ENCODE measurements around the gene PDCD2L. TPM values are rescaled to one million over a fixed set of nuclear protein-coding genes. Genes with fewer than 3 reads are reported as not detected.
"Not testable (repeated sequence)": the region's sequence is repeated elsewhere in the genome, so short reads cannot be mapped to it uniquely, and the experiment has no call there.

The PDCD2L gene
- polyA plus RNA-seq, 4 donors, result 12.3 to 15.3 (median 14.9) TPM

GRCh38 chr19:34409189-34410164, 5.3 kb downstream of the PDCD2L start:
- no peak for DNase-seq (ENCODE audit: low read depth in 4 of 4, low spot score in 3 of 4)

- no peak for DNase-seq (ENCODE audit: low read depth in 4 of 4, low spot score in 3 of 4)
Measured at GRCh38 chr19:34411216-34411615, 7.0 kb downstream of the PDCD2L start.

GRCh38 chr19:34416021-34416545, 11.9 kb downstream of the PDCD2L start:
- no peak for DNase-seq (ENCODE audit: low read depth in 4 of 4, low spot score in 3 of 4)

- no peak for DNase-seq (ENCODE audit: low read depth in 4 of 4, low spot score in 3 of 4)
Measured at GRCh38 chr19:34418300-34418699, 14.1 kb downstream of the PDCD2L start.

- no peak for DNase-seq (ENCODE audit: low read depth in 4 of 4, low spot score in 3 of 4)
Measured at GRCh38 chr19:34426096-34426661, 22.0 kb downstream of the PDCD2L start.

GRCh38 chr19:34428549-34429285, 24.5 kb downstream of the PDCD2L start:
- DNase-seq (ENCODE audit: low read depth in 4 of 4, low spot score in 3 of 4), result peak in 2 of 4 donors; percentile 2 to 6

GRCh38 chr19:34429553-34429952, 25.4 kb downstream of the PDCD2L start:
- no peak for DNase-seq (ENCODE audit: low read depth in 4 of 4, low spot score in 3 of 4)

GRCh38 chr19:34430738-34431625, 26.8 kb downstream of the PDCD2L start:
- DNase-seq (ENCODE audit: low read depth in 4 of 4, low spot score in 3 of 4), result peak in 1 of 4 donors; percentile 5

GRCh38 chr19:34431681-34432402, 27.6 kb downstream of the PDCD2L start:
- DNase-seq (ENCODE audit: low read depth in 4 of 4, low spot score in 3 of 4), result no peak

GRCh38 chr19:34432797-34433196, 28.6 kb downstream of the PDCD2L start:
- no peak for DNase-seq (ENCODE audit: low read depth in 4 of 4, low spot score in 3 of 4)

- DNase-seq (ENCODE audit: low read depth in 4 of 4, low spot score in 3 of 4), result no peak
Measured at GRCh38 chr19:34436716-34437115, 32.5 kb downstream of the PDCD2L start.

- no peak for DNase-seq (ENCODE audit: low read depth in 4 of 4, low spot score in 3 of 4)
Measured at GRCh38 chr19:34448191-34448590, 44.0 kb downstream of the PDCD2L start.

- no peak for DNase-seq (ENCODE audit: low read depth in 4 of 4, low spot score in 3 of 4)
Measured at GRCh38 chr19:34452723-34453122, 48.5 kb downstream of the PDCD2L start.

GRCh38 chr19:34454091-34454490, 49.9 kb downstream of the PDCD2L start:
- no peak for DNase-seq (ENCODE audit: low read depth in 4 of 4, low spot score in 3 of 4)

- no peak for DNase-seq (ENCODE audit: low read depth in 4 of 4, low spot score in 3 of 4)
Measured at GRCh38 chr19:34454685-34455084, 50.5 kb downstream of the PDCD2L start.

- not testable (repeated sequence) for DNase-seq (ENCODE audit: low read depth in 4 of 4, low spot score in 3 of 4)
Measured at GRCh38 chr19:34455783-34456480, 51.7 kb downstream of the PDCD2L start.

- no peak for DNase-seq (ENCODE audit: low read depth in 4 of 4, low spot score in 3 of 4)
Measured at GRCh38 chr19:34457446-34457845, 53.2 kb downstream of the PDCD2L start.

- no peak for DNase-seq (ENCODE audit: low read depth in 4 of 4, low spot score in 3 of 4)
Measured at GRCh38 chr19:34458677-34459076, 54.5 kb downstream of the PDCD2L start.

- DNase-seq (ENCODE audit: low read depth in 4 of 4, low spot score in 3 of 4), result no peak
Measured at GRCh38 chr19:34459614-34460013, 55.4 kb downstream of the PDCD2L start.
